H1 (cell line): Measurements from ENCODE around the gene JPH3.

Experiments
- CTCF ChIP-seq, 3 experiments: IDR thresholded peaks; 1 replicate in 2 of 3; 2 replicates in 1 of 3; pipeline versions ENCODE4 v1.5.1 to v1.6.1; 2011; ENCODE audit warnings: low read length in 3 of 3, mild to moderate bottlenecking in 3 of 3, inconsistent platforms in 2 of 3, low read depth in 1 of 3, moderate library complexity in 1 of 3; ENCODE audit not compliant: insufficient read depth in 1 of 3; ENCODE audit errors: control extremely low read depth in 1 of 3
- POLR2A ChIP-seq, 2 experiments: IDR thresholded peaks; 1 replicate in 1 of 2; 2 replicates in 1 of 2; pipeline ENCODE4 v1.6.1; 2011; ENCODE audit warnings: low read depth in 2 of 2, low read length in 2 of 2, mild to moderate bottlenecking in 2 of 2; ENCODE audit errors: control extremely low read depth in 1 of 2

DNA sequence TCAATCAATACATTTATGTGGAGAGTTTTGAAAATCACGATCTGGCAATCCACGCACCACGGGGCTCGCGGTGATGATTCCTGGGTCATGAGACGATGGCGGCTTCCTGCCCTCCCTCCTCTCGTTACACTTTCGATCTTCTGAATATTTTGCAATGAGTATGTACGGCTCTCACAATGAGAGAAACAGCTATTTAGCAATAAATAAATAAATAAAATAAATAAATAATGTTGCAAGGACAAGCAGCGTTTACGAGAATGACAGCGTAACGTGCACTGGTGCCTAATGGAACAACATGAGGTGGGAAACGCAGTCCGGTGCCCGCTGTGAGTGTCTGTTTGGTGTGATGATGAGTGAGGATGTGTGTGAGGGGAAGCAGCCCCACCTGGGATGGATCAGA is 46.7 kb upstream of the JPH3 start:
- no peak for TF ChIP-seq CTCF (IDR thresholded peaks at IDR 0.05; ENCODE audit: control extremely low read depth in 1 of 3, insufficient read depth in 1 of 3, low read depth in 1 of 3, low read length in 3 of 3)
- no peak for TF ChIP-seq POLR2A (IDR thresholded peaks at IDR 0.05; ENCODE audit: control extremely low read depth in 1 of 2, low read depth in 2 of 2, low read length in 2 of 2)
